Sciatic nerve (tissue), 1 donor: ENCODE measurements around the gene TFR2. TPM values are rescaled to one million over a fixed set of nuclear protein-coding genes. Genes with fewer than 3 reads are reported as not detected.

Source experiments
- total RNA-seq: library from RNA; stranded (reverse); fragmentation: NEBNext Ultra II Directional; extraction: Animal tissue kit (Norgen Biotek cat#: 25700); gene quantifications from one replicate; pipeline ENCODE4 v1.2.1, GENCODE V29; 2021
- donor health status: DM: no; HTN: no; CAD: no.

Gene TFR2
- total RNA-seq, 1 donor from 2014 or later, result 1.2 TPM

Other genes with a start within 250 kb of the TFR2 start
- 8.0 TPM for gene ZCWPW1, start 212.8 kb downstream of the TFR2 start, total RNA-seq
- 37.0 TPM for gene MEPCE, start 211.7 kb downstream of the TFR2 start, total RNA-seq
- gene PPP1R35, start 205.1 kb downstream of the TFR2 start, total RNA-seq, result 25.3 TPM
- 3.6 TPM for gene SPACDR, start 177.3 kb downstream of the TFR2 start, total RNA-seq
- 148 TPM for gene TSC22D4, start 162.3 kb downstream of the TFR2 start, total RNA-seq
- 9.1 TPM for gene NYAP1, start 157.6 kb downstream of the TFR2 start, total RNA-seq
- gene AGFG2, start 102.3 kb downstream of the TFR2 start, total RNA-seq, result 30.6 TPM
- gene SAP25, start 67.7 kb downstream of the TFR2 start, total RNA-seq, result 13.6 TPM
- 75.7 TPM for gene LRCH4, start 55.4 kb downstream of the TFR2 start, total RNA-seq
- gene FBXO24, start 55.2 kb downstream of the TFR2 start, total RNA-seq, result 1.2 TPM
- 138 TPM for gene PCOLCE, start 39.2 kb downstream of the TFR2 start, total RNA-seq
- gene MOSPD3, start 29.0 kb downstream of the TFR2 start, total RNA-seq, result 23.0 TPM
- gene ACTL6B, start 14.9 kb upstream of the TFR2 start, total RNA-seq, result not detected
- gene GNB2, start 32.2 kb upstream of the TFR2 start, total RNA-seq, result 179 TPM
- gene GIGYF1, start 52.7 kb upstream of the TFR2 start, total RNA-seq, result 58.8 TPM
- gene POP7, start 64.6 kb upstream of the TFR2 start, total RNA-seq, result 16.6 TPM
- gene EPO, start 78.9 kb upstream of the TFR2 start, total RNA-seq, result not detected
- not detected for gene ZAN, start 92.0 kb upstream of the TFR2 start, total RNA-seq
- gene EPHB4, start 186.0 kb upstream of the TFR2 start, total RNA-seq, result 49.5 TPM
- gene SLC12A9, start 211.2 kb upstream of the TFR2 start, total RNA-seq, result 28.7 TPM
- gene TRIP6, start 225.8 kb upstream of the TFR2 start, total RNA-seq, result 62.6 TPM
- gene SRRT, start 233.6 kb upstream of the TFR2 start, total RNA-seq, result 114 TPM
- gene UFSP1, start 248.2 kb upstream of the TFR2 start, total RNA-seq, result 2.9 TPM